AG20443 (cell line): ENCODE results near the gene OR10R2.
"Not testable (repeated sequence)": the region's sequence is repeated elsewhere in the genome, so short reads cannot be mapped to it uniquely, and the experiment has no call there.

Experiments
- DNase-seq: peaks from one replicate; pipeline ENCODE4 v3.0.0; 2012; ENCODE audit warnings: low spot score, mixed read lengths

Gene OR10R2, protein sequence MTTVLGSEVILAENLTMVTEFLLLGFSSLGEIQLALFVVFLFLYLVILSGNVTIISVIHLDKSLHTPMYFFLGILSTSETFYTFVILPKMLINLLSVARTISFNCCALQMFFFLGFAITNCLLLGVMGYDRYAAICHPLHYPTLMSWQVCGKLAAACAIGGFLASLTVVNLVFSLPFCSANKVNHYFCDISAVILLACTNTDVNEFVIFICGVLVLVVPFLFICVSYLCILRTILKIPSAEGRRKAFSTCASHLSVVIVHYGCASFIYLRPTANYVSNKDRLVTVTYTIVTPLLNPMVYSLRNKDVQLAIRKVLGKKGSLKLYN

DNA sequence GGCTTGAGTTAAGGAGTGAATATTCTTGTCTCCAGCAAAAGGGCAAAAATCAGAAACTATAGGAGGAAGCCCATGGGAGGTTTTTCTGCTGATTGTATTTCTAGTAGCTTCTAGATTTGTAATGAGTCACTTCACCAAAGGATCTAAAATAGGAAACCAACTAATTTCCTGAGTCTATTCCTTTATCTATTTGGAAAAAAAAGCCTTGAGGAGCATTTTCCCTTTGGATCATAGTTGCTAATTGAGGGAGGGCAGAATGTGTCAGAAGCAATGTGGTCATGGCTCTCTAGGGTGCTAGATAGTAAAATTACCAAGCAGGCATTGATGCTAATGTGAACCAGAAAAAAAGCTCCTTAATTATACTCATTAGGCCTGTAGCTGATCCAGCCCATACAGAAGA, at the start of gene OR10R2:
Gene OR10R2, plus strand, starts transcription at position 301 of the 400 bp plus-strand sequence. CDS start 106 bp downstream, outside the sequence.
- DNase-seq, result no peak

DNA sequence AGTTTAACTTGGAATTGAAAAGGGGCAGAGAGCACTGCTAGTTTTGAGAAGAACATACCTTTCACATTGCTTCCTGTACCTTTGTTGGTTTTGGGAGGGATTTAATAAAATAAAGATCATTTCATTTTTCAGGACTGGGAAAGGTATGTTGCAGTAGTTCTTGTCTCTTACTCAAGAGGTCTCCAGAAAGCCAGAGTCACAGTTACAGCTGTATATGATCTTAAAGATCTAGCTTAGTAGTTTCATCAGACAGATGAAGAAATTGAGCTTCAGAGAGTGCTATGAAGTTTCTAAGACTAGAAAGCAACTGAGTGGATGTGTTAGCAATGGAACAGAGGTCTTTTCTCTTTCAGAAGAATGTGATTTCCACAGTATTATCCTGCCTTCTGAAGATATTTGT, 47.0 kb upstream of the OR10R2 start:
- DNase-seq, result no peak

DNA sequence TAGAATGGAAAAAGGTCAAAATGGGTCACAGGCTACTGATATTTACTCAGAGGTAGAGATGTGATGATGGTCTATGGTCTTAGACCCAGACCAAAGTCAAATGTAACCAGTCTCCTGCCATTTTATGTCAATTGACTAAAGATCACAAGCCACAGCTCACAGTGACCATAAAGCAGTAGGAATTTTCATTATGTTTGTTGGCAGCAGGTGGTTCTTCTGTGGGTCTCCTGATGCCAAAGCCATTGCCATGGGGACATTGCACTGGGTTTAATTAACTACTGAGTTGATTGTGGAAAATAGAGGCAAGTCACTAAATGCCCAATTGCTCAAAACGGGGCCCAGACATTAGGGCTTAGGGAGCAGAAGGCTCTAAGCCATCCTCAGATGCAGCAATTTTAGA, 45.9 kb upstream of the OR10R2 start, which contains the start of gene OR10K2:
Gene OR10K2, minus strand, starts transcription at position 101 of the 400 bp plus-strand sequence. CDS start 5,371 bp downstream, outside the sequence.
- no peak for DNase-seq

DNA sequence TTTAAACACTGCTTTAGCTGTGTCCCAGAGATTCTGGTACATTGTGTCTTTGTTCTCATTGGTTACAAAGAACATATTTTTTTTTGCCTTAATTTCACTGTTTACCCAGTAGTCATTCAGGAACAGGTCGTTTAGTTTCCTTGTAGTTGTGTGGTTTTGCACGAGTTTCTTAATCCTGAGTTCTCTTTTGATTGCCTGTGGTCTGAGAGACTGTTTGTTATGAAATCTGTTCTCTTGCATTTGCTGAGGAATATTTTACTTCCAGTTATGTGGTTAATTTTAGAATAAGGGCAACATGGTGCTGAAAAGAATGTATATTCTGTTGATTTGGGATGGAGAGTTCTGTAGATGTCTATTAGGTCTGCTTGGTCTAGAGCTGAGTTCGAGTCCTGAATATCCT, 41.9 kb upstream of the OR10R2 start:
- not testable (repeated sequence) for DNase-seq

DNA sequence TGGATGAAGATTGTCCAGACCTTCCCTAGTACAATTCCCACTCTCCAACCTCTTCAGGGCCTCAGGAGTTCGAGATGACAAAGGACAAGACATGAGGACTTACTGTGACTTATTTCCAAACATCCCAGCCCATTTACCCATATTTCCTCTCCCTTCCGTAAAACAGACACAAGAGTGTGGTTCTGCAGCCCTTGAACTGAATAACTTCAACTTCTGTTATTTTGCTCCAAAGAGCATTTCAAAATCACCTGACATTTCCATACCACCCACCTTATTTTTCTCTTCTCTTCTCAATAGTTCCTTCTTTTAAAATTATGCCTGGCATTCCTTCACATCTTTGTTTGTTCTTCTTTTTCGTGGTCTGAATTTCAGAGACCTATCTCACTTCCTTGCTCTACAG, 37.3 kb upstream of the OR10R2 start:
- DNase-seq, result no peak

DNA sequence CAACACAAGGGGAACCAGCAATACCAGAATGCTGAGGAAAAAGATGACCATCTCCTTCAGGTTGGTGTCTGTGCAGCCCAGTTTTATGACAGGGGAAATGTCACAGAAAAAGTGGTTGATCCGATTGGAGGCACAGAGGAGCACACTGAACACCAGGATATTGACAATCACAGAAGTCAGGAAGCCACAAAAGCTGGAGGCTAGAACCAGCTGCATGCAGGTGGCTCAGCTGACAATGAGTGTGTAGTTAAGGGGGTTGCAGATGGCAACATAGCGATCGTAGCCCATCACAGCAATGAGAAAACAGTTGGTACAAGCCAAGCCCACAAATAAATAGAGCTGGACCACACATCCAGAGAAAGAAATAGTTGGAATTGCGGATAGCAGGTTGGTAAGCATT, 26.6 kb upstream of the OR10R2 start:
- no peak for DNase-seq

DNA sequence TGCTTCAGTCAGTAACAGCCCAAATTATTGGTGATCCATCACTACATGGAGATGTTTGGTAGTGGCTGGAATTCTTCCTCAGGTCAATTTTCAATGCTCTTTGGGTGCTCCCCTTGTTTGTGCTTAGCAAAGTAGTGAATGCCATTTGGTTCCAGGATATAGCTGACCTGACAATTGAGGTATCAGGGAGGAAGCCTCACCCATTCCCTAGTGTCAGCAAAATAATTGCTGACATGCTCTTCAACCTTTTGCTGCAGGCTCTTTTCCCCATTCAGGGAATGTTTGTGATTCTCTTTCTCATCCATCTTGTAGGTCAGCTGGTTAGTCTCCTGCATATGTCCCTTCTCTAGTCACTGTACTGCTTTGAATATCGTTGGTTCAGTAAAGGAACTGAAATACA, 17.5 kb upstream of the OR10R2 start:
- no peak for DNase-seq

DNA sequence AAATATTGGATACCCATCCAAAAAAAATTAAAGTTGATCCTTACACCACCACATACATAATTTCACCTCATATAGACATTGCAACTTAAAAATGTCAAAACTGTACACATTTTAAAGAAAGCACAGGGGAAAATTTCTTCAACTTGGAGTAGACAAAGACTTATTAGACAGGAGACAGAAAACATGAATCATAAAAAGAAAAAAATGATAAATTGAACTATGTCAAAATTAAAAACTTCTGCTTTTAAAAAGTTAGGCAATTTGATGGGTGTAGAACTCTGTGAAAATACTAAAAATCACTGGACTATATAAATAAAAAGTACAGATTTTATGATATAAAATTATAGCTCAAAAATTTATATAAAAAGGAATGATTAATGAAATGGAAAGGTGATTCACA, 14.8 kb upstream of the OR10R2 start:
- no peak for DNase-seq

DNA sequence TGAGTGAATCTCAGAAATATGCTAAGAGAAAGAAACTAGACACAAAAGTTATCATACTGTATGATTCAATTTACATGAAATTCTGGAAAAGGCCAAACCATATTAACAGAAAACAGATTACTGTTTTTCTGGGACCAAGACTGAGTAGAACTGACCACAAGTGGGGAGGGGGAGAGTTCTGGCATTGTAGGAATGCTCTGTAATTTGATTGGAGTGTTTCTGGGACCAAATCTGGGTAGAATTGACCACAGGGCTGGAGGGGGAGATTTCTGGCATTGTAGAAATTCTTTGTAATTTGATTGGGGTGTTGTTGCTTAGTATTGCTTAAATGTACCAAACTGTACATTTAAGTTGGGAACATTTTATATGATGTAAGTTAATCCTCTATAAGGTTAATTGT, 13.8 kb upstream of the OR10R2 start:
- no peak for DNase-seq

DNA sequence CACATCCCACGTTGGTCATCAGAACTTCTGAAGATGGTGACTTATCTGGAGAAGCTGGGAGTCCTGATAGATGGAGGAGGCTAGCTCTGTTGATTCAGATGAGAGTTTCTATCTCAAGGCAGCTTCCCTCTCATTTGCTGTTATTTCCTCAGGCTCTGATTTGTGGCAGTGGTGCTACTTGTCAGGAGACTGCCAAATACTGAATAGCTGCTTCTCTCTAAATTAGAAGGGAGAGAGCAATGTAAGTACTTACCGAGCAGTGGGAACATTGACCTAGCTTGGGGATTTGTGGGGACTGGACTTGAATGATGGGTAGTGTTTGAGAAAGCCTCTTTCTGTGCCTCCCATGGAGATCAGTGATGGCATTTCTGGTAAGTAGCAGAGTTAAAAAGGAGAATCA, 10.5 kb upstream of the OR10R2 start, which contains the start of gene OR10K1:
Gene OR10K1, plus strand, starts transcription at position 301 of the 400 bp plus-strand sequence. CDS start 3,728 bp downstream, outside the sequence.
- no peak for DNase-seq

DNA sequence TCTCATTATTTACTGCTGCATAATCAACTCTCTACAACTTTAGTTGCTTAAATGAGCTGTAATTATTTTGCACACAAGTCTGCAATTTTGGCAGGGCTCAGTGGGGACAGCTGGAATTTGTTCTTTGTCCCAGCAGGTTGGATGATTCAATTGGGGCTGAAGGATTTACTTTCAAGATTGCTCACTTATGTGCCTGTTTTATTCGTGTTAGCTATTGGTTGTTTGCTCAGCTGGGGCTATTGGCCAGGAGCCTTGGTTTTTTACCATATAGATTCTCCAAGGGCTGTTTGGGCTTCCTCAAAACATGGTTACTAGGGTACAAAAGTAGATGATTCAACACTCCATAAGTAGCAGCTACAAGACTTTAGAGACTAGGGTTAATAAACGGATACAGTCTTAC, 13.4 kb downstream of the OR10R2 start:
- no peak for DNase-seq

DNA sequence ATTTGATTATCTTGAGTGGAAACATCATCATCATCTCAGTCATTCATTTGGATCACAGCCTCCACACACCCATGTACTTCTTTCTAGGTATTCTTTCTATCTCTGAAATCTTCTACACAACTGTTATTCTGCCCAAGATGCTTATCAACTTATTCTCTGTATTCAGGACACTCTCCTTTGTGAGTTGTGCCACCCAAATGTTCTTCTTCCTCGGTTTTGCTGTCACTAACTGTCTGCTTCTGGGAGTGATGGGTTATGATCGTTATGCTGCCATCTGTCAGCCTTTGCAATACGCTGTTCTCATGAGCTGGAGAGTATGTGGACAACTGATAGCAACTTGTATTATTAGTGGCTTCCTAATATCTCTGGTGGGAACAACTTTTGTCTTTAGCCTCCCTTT, 19.3 kb downstream of the OR10R2 start:
- DNase-seq, result no peak

DNA sequence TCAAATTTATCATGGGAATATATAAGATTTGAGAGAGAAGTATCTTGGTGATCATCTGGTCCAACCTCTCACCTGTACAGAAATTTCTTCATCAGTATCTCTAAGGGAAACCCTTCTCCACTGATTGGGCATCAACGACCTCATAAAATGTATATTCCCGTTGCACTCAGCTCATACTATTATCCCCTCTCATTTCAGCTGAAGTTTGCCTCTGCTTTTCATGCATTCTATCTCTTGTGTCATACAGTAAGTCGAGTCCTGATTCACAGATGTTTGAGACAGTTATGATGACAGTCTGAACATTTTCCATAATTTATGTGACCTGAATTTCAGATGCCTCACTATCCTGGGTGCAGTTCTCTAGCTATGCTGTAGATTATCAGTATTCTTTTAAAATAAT, 21.0 kb downstream of the OR10R2 start:
- DNase-seq, result no peak

DNA sequence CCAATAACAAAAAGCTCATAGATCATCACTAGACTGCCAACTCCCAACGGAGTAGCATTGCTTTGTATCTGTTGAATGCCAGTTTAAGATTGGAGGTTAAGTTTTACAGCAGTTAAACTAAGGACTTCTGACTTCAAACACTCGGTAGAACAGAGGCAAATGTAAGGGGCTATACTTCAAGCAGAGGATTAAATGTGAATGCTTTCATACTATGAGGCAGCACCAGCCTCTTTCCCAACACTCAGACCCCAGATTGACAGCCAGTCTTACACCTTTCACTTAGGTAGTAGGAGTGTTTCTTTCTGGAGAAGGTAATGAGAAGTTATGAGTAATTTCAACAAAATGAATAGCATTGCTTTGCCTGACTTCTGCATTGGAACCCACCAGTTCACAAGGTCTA, 22.8 kb downstream of the OR10R2 start:
- no peak for DNase-seq

DNA sequence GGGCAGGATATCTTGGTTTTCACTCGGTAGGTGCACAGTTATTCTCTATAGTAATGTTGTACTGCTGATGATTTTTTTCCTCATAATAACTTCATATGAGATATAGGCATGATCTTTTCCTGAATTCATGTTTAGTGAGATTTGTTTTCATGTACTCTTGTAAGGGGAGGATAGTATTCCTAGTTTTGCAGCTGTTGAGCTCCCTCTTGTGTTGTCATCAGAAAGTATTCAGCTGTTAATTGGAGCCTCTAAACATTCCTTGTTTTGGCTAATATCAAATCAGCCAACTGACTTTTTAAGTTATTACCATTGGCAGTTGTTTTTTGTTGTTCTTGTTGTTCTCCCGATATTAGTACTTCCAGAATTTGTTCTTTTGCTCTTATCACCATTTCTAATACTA, 24.4 kb downstream of the OR10R2 start:
- no peak for DNase-seq

DNA sequence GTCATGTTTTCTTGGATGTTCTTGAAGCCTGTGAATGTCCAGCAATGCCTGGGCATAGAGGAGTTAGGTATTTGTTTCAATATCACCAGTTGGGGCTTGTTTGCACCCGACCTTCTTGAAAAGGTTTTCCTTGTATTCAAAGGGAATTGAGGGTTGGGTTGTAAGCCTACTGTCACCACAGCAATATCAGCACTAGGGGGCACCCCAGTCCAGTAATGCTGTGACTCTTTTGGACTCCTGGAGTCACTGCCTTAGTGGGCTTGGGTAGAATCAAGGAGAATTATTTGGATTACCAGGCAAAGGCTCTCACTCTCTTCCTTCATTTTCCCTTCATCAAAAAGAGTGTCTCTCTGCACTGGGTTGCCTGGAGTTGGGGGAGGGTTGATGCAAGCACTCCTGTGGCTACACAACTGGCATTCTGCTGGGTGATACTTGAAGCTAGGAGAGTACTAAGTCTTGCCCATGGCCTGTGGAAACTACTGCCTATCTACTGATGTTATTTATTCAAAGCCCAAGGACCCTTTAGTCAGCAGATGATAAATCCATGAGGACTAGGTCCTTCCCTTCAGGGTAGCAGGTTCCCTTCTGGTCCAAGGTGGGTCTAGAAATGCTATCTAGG, 34.5 kb downstream of the OR10R2 start:
- no peak for DNase-seq

DNA sequence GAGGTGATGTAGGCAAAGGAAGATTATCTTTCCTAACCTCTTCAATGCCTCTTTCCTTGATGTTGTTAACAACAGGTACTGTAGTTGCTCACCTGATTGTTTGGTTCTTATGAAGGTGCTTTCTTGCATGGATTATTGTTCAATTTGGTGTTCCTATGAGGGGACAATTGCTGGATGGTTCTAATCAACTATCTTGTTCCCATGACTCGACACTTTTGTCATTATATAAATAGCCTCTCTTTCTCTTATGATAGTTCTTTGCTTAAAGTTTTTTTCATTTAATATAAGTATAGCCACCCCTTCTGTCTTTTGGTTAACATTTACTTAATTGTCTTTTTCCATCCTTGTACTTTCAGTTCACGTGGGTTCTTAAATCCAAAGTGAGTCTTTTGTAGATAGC, 35.5 kb downstream of the OR10R2 start:
- no peak for DNase-seq

DNA sequence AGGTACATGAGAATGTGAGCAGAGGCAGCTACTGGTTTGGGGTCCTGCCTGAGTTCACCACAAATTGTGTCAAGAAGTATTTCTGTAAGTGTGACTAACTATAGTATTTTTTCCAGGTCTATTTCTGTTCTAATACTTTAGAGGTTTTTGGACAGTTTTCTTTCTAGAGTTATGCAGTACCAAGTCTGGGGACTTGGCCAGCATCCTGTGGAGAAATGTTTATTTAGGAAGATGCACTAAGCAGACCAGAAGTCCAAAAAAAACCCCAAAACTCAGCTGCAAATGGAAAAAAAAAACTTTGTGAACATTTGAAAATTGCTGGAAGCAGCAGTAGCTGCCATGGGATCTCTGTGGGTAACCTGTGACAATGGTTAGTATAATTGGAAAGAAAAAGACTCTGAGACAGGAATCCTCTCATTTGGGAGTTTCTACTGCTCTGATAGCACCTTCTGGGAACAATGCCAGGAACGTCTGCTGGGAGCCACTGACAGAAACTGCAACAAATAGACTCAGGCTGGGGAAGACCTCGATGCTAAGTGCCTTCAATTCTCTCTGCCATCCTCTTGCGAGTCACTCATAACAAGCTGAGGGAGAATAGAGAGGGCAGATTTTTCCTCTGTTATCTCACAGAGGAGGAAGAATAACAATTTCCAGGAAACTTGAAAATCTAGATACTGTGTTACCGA, 37.6 kb downstream of the OR10R2 start:
- no peak for DNase-seq

DNA sequence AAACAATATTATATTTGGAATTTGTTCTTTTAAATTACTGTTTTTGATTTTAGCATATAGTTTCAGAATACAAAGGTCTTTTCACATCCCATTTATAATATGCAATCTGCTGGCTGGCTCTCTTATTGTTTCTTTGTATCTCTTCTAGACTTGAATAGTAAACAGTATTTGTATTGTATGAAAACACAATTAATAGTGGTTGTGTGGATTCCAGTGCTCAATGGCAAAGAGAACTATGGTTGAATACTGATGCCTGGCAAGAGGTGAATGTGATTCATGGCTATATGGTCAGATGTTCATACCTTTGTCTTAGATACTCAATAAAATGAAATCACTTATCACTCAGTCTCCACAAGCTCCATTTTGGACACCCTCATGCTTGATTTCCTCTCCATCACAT, 44.9 kb downstream of the OR10R2 start:
- DNase-seq, result no peak

DNA sequence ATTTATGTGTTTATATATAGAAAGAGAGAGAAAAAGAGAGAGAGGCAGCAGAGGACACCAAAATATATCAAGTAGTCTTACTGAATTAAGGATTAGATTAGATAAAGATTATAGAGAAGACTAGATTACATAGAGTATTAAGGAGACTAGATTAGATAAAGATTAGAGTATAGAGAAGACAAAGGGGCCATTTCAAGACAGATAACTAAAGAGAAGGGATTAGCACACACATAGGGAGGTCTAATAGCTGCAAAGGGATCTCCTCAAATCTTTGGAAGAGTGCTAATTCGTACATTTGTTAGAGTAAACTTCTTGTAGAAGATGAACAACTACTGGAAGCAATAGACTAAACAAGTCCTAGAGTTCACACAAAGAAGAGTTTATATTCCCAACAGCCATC, 48.0 kb downstream of the OR10R2 start:
- no peak for DNase-seq

DNA sequence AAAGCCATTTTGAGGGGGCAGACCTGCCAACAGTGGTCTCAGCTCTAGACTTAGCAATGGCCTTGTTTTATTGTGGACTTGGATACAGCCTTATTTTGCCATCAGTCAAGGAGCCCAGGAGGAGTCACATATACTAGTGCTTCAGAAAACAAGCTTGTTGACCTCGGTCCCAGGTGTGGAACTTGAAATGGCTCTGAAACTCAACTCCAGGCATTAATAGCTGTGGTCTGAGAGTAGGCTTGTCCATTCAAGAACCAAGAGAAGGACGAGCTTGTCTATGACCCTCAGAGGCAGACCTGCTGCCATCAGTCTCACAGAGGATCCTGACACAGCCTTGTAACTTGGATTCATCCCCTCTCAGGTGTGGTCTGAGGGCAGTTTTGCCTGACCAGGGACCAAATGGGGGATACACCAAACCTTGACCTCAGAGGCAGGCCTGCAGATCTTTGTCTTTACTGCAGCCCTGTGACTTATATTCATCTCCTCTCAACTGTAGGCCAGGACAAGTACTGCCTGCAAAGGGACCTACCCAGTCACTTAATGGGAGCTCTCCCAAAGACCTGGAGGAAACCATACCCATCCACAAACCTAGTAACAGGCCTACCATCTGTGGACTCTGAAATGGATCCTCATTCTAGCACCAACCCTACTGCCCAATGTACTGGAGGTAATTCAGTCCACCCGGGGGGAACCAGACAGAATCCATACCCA, 49.1 kb downstream of the OR10R2 start:
- no peak for DNase-seq

DNA sequence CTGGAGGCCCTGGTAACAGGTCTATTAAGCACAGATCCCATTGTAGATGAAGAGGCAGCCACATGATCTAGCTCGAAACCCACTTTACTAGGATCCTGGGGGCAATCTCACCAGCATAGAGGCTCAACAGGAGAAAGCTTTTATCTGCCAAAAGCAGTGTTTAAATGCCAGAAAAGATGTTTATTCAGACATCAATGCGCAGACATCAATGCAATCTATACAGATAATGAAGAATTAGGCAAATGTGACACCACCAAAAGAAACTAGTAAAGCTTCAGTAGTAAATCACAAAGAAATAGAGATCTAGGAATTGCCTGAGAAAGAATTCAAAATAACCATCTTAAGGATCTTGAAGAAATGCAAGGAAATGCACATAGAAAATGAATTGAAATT, 49.6 kb downstream of the OR10R2 start:
- no peak for DNase-seq
